C1 segment of cervical spinal cord (tissue), 14 donors: ENCODE data around the gene ARHGAP29.
"Not testable (repeated sequence)": the region's sequence is repeated elsewhere in the genome, so short reads cannot be mapped to it uniquely, and the experiment has no call there.

Experiments
- DNase-seq, 14 donors: peaks; one replicate each; lab custom pipeline; 2025; lab: John Stamatoyannopoulos, UW

ARHGAP29 gene

GRCh38 chr1:94180650-94181049 lies 56.7 kb downstream of the ARHGAP29 start:
- no peak for DNase-seq

GRCh38 chr1:94178901-94179300 lies 58.5 kb downstream of the ARHGAP29 start:
- DNase-seq: peak in 1 of 14 donors; percentile 82

GRCh38 chr1:94169126-94169525 lies 68.3 kb downstream of the ARHGAP29 start:
- DNase-seq: no peak

DNA sequence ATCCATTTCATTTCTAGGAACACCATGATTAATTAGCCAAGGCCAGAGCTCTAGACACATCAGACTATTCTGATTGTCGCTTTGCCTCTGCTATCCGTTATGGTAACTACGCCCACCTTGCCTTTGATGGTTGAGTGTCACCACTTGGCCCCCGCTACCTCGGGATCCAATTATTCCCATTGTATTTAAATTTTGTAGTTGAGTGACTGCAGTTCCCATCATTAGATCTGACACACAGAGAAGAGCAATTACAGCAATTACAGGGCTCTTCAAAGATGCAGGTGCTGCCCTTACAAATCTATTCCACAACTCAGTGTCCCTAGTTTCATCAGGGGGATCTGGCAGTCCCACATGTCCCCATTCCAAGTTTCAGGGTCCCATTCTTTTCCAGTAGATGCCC lies 71.5 kb downstream of the ARHGAP29 start:
- DNase-seq: no peak

GRCh38 chr1:94164885-94165284 lies 72.5 kb downstream of the ARHGAP29 start:
- not testable (repeated sequence) for DNase-seq

- not testable (repeated sequence) for DNase-seq
Observed at GRCh38 chr1:94164121-94164520, 73.3 kb downstream of the ARHGAP29 start.

- not testable (repeated sequence) for DNase-seq
Observed at GRCh38 chr1:94163249-94163648, 74.1 kb downstream of the ARHGAP29 start.

GRCh38 chr1:94160811-94161210 lies 76.6 kb downstream of the ARHGAP29 start:
- DNase-seq: peak in 2 of 14 donors; percentile 2 to 85

DNA sequence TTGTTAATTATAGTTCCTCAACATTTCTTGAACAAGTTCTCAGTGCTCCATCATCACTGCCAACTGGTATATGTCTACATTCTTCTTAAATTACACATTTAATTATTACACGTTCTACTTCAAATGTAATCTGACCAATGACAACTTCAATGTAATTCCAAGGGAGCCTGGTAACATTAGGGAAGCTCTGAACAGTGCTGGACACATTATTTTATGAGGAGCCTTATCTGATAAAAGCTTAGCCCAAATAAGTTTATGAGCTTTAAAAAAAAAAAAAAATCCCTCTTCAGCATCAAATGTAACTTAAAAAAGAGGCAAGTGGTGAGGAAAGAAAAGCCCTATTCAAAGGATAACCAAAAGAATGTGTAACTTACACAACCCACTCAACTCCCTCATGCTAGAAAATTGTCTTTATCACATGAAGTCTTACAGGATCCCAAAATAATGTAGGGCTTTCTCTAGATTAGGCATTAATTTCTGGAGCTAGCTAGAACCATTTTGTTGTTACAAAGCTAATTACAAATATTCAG lies 81.2 kb downstream of the ARHGAP29 start:
- no peak for DNase-seq

GRCh38 chr1:94154989-94155388 lies 82.4 kb downstream of the ARHGAP29 start:
- no peak for DNase-seq

DNA sequence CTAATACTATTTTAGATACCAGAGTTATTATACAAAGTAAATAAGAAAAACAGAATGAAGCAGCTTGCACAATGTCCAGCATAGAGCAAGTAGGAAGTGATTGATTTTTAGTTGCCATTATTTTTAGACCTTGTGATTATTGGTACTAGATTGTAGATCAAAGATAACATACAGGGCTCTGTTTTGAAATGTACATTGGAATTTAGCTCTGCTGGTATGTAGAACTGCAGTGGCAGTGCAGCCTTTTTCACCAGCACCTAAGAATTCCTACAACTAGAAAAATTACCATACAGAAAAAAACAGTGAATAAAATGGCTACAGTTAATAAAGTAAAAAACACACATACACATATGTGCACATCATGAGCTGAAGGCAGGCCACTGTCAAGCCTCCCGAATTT lies 84.3 kb downstream of the ARHGAP29 start:
- no peak for DNase-seq

DNA sequence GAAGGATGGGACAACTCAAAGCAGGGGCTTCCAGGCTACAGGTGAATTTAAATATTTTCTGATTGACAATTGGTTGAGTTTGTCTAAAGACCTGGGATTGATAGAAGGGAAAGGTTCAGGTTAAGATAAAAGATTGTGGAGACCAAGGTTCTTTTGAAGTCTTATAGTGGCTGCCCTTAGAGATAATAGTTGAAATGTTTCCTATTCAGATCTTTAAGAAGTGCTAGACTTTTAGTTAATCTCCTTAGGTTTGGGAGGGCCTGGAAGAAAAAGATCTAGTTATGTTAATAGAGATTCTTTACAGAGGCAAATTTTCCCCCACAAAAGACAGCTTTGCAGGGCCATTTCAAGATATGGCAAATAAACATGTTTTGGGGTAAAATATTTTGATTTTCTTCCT lies 88.2 kb downstream of the ARHGAP29 start:
- DNase-seq: not testable (repeated sequence)

GRCh38 chr1:94146273-94146672 lies 91.1 kb downstream of the ARHGAP29 start:
- DNase-seq: no peak

- DNase-seq: no peak
Observed at GRCh38 chr1:94144836-94145235, 92.5 kb downstream of the ARHGAP29 start.

GRCh38 chr1:94143809-94144176 lies 93.6 kb downstream of the ARHGAP29 start:
- no peak for DNase-seq

- DNase-seq: no peak
Observed at GRCh38 chr1:94143173-94143808, 94.1 kb downstream of the ARHGAP29 start.

GRCh38 chr1:94142583-94142982 lies 94.8 kb downstream of the ARHGAP29 start:
- DNase-seq: no peak

GRCh38 chr1:94142022-94142421 lies 95.4 kb downstream of the ARHGAP29 start:
- DNase-seq: no peak

DNA sequence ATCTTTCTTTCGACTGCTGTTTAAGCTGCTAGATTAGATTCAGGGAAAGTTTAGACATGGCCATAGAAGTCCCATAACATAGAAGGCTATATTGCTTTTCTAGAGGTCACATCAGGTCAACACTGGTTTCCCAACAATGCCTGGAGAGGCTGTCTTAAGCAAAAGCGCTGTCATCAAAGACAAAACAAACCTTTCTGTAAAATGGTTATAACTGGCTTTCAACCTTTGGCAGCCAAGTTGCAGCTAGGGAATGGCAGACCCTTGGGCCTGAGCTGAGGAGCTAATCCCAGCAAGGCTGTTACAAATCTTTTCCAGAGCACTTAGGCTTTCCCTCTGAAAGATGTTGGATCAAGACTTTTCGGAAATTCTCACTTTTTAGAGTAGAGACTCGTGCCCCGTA lies 105.3 kb downstream of the ARHGAP29 start:
- no peak for DNase-seq

DNA sequence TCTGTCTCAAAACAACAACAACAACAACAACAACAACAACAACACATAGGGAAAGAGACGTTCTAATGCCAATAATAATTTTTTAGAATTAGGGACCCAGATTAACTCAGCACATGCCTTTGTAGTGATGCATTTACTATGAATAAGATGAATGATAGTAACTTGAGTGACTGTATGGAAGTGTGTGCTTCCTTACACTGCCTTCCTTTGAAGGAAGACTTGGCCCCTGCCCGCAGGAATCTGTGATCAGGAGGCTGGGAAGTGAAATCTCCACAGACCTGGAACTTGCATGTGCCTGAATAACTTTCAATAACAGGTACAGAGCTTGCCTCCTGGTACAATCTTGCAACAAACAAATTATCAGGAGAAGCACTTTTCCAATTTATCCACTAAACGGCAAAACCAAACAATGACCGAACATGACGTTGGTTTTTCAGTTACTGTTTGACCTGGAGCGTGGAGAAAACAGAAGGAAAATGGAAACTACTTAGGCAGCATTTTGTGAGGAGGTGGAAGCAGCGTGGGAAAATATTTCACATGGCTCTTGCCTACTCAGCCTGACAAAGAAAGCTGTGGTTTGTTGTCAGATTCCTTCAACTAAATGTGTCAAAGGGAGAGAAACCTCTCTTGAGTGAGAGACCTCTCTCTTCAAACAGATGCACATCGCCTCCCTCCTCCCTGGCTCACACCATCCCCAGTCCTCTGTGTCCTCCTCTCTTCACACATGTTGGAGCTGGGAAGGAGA lies 106.4 kb downstream of the ARHGAP29 start:
- no peak for DNase-seq

DNA sequence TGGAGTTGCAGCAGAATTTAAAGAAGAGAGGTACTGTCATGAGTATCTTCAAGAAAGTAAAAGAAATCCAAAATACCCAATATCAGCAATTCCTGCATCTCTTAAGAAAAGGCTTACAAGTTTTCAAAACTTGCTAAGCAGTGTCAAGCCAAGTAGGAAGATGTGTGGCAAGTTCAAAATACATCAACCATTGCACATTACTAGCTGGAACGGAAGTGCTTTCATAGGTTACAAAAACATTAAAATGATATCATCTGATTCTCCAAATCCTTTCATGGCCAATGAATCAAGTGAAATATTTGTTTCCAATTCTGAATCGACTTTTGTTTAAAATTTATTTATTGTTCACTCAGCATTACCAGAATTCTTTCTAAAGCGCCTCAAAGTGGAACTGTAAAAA lies 110.7 kb downstream of the ARHGAP29 start:
- DNase-seq: no peak

DNA sequence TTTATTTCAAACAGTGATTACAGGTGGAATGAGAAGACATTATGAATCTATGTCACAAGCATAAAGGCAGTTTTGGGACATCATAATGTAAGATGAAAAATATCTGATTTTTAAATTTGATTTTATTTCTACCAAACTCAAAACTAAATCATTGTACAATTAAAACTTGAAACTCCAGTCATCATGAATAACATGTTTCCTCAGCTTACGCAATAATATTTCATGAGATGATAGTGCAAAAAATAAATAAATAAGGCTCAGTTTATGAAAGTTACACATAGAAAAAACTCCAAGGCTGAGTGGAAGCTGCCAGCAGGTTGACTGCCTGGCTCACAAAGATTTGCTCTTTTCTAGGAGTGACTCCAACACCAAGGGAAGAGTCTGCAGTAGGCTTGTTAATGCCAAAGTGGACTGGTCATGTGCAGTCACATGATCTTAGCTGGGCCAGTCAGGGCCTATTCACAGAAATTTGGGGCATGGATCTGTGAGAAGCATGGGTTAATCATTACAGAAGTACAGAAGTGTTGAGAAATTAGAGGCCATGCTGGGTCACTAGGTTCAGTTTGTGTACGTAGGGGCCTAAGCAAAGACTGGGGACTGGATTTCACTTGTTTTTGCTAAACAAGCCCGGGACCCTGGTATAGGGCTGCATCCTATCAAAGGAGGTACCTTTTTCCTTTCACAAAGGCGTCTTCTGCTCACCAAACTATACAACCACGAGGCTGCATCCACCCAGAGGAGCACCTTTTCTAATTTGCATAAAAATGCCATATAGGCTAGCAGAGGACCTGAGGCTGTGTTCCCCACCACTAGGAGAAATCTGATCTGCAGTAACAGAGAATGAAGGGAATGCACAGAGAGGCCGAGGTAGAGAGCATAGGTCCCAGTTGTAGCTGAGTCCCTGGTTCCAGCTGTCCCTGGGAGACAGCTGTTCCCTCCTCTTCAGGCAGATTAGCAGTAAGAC lies 111.6 kb downstream of the ARHGAP29 start:
- DNase-seq: no peak
